GM18867 (cell line): Measurements from ENCODE around the gene BLZF1.
"Not testable (repeated sequence)": the region's sequence is repeated elsewhere in the genome, so short reads cannot be mapped to it uniquely, and the experiment has no call there.

Experiments used
- ATAC-seq: cut with Tn5 transposase; IDR thresholded peaks from one replicate; pipeline ENCODE4 v1.9.1; 2021; ENCODE audit warnings: mild to moderate bottlenecking, moderate library complexity; ENCODE audit not compliant: unreplicated experiment

Gene BLZF1, protein sequence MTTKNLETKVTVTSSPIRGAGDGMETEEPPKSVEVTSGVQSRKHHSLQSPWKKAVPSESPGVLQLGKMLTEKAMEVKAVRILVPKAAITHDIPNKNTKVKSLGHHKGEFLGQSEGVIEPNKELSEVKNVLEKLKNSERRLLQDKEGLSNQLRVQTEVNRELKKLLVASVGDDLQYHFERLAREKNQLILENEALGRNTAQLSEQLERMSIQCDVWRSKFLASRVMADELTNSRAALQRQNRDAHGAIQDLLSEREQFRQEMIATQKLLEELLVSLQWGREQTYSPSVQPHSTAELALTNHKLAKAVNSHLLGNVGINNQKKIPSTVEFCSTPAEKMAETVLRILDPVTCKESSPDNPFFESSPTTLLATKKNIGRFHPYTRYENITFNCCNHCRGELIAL

DNA sequence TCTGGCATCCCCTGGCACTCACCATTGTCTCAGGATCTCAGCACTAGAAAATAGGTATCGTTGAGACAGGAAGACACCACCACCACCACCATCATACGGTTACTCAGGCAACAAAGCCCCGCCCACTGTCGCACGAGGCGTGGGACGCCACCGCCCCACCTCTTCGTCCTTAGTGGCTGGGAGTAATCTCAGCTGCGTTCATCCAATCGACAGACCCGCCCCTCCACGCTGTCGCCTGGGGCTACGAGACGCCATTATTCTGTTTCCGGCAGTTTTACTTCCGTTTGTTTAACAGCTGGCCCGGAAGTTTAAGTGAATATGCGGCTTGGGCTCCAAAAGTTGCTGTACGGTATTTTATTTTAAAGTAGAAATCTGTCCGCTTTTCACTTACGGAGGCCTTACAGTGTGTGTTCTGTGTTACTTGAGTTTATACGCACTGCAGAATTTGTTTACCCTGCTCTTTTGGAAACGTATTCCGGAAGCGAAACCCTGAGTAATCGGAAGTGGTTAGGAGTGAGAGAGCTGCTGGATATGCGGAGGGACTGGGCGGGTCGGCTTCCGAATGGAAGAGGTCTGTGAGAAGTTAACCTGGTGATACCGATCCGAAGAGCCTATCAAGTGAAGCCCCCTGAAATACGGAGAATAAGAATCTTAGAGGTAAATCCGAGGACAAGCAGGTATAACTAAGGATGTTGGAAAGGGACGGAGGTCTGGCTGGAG lies at the start of gene BLZF1, which contains the start of gene NME7:
Gene BLZF1 (plus strand): TSS at position 510 of the 720 bp plus-strand sequence. CDS start 1,328 bp downstream, outside the sequence.
Gene NME7 (minus strand): TSS at position 112 of the 720 bp plus-strand sequence. CDS start 87 bp downstream, at position 25.
- peak; percentile 97 for ATAC-seq

DNA sequence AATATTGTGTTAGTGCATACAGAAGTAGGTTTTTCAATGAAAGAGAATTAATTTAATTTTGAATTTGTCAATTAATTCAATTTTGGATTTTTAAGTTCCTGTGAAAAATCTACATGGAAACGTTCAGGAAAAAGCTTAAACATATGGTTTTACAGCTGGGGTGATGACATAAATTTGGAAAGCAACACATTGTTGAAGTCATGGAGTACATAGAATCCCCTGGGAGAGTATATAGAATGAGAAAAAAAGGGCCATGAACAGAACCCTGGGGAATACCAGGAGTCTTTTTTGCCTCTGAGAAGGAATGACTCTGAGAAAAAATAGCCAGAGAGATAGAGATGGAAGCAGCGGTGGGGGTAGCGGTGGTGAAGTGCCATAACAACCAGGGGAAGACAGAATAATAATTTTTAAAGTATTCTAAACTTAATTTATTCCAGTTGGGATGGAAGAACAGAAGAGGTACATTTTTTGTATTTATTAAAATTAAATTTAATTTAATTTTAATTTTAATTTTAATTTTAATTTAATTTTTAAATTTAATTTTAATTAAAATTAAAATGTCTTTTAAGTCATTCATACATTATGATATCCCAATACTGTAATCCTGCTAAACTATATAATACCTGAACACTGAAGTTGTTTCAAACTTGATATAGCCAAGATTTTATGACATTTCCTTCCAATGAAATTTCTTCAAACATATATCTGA lies 49.3 kb upstream of the BLZF1 start:
- no peak for ATAC-seq

DNA sequence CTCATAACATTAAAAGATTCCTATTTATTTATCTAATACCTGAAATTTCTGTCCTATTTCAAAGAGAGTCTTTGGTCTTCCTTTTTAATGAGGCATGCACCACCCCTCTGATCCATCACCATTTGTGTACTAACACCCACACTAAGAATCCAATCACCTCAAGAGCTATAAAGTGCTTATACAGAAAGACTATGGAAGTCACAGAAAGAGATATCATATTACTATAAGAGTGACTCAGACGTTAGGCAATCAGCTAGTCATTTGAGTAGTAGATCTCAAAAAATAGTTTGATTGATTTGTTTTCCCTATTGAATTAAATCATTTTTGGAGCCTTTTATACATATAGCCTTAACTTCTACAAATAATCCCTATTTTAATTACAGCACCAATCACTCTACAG lies 46.5 kb upstream of the BLZF1 start:
- ATAC-seq, result no peak

DNA sequence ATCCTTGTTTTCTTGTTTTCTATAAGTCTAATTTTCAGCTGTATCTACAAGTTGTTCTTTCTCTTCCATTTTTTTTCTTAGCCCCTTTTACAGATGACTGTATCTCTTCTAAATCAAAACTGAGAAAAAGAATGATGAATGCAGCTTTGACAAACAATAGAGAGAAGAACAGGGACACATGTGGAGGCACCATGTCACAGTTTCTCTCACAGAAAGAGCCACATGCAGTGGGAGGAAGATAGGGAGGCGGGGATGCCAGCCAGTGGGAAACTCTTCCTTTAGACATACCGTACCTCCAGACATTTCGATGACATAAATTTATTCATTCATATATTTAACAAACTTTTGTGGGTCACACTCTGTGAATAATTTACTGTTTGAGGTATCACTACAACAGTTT lies 45.9 kb upstream of the BLZF1 start:
- no peak for ATAC-seq

DNA sequence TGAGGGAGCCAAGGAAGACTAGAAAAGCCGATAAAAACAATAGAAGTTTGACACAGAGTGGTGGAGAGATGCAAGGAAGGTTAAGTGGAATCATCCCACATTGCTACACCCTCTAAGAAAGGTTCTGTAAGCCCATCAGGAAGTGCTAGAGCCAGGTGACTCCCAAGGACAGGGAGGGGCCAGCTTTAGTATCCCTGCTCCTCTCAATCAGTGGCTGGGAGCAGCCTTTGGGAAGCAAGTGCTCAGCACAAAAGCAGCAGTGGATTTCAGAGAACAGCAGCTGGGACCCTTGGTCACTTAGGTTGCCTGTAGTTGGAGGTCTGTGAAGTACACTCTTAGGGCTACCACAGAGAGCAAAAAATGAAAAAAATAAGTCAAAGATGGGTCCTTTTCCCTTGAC lies 42.9 kb upstream of the BLZF1 start:
- no peak for ATAC-seq

DNA sequence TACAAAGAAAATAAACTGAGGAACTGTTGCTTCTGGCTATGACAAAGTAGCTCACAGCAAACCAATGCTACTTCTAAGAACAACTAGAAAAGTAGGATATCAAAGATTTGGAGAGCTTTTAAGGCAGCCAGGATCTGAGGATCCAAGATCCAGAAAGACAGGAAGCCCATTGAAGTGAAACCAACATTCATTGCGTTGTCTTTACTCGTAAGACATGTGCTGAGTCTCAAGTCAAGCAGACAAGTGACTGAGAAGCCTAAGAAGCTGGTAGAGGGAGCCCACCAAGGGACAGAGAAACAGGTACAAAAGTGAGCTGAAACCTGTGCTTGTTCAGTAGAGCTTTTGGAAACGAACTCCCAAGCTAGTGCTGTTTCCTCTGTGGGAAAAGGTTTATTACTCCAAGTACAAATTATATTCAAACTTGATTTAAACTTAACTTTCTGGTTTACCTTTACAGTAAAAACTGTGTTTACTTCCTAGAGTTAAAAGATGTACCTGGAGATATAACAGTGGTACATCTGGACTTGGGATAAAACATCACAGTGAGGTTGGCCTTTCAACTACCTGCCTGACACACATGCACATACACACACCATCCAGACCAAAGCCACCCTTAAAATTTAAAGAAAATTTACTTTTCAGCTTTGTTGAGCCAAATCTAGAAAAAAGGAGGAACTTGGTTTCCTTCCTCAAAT lies 41.6 kb upstream of the BLZF1 start:
- ATAC-seq, result peak; percentile 5

DNA sequence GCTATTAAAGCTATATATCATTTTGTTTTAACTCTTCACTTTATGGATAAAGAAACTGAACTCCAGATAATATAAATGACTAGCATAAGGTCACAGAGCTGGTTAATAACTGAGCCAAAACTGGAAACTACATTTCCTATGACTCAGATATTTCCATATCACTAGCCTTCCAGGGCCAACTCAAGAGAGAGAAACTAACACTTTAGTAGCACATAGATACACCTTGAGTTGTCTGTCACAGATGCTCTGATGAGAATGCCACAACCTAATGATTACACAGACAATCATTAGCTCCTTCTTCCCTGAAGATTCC lies 41.1 kb upstream of the BLZF1 start:
- peak; percentile 96 for ATAC-seq

DNA sequence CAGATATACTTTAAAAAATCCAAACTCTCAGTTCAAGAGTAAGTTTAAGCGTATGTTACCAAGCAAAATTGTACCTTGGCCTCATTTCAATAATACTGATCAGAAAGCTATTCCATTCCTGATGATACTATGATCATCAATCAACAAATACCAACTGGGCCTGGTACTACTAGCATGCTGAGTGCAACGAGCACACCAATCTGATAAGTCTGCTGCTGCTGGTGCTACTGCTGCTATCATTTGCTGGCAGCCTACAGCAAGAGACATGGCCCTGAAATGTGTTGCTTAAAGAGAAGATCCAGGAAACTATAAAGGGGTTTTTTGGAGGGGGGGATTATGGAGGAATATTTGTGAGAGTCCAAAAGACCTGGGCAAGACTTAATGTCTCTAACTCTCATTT lies 40.1 kb upstream of the BLZF1 start:
- ATAC-seq, result no peak

DNA sequence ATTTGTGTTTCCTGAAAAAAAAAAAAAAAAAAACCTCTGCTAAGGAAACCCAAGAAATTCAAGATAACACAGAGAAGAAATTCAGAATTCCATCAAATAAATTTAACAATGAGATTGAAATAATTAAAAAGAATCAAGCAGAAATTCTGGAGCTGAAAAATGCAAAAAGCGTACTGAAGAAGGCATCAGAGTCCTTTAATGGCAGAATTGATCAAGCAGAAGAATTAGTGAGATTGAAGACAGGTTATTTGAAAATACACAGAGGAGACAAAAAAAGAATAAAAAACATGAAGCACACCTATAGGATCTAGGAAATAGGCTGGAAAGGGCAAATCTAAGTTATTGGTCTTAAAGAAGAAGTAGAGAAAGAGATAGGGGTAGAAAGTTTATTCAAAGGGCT lies 38.6 kb upstream of the BLZF1 start:
- ATAC-seq, result no peak

DNA sequence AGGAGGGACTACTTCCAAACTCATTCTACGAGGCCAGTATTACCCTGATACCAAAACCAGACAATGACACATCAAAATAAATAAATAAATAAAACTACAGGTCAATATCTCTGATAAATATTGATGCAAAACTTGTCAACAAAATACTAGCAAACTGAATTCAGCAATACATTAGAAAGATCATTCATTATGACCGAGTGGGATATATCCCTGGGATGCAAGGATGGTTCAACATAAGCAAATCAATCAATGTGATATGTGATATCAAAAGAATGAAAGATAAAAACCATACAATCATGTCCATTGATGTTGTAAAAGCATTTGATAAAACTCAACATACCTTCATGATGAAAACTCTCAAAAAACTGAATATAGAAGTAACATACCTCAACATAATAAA lies 37.1 kb upstream of the BLZF1 start:
- ATAC-seq, result no peak

DNA sequence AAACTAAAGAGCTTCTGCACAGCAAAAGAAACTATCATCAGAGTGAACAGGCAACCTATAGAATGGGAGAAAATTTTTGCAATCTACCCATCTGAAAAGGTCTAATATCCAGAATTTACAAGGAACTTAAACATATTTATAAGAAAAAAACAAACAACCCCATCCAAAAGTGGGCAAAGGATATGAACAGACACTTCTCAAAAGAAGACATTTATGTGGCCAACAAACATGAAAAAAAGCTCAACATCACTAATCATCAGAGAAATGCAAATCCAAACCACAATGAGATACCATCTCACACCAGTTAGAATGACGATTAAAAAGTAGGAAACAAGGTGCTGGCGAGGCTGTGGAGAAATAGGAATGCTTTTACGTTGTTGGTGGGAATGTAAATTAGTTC lies 33.3 kb upstream of the BLZF1 start:
- ATAC-seq, result not testable (repeated sequence)

DNA sequence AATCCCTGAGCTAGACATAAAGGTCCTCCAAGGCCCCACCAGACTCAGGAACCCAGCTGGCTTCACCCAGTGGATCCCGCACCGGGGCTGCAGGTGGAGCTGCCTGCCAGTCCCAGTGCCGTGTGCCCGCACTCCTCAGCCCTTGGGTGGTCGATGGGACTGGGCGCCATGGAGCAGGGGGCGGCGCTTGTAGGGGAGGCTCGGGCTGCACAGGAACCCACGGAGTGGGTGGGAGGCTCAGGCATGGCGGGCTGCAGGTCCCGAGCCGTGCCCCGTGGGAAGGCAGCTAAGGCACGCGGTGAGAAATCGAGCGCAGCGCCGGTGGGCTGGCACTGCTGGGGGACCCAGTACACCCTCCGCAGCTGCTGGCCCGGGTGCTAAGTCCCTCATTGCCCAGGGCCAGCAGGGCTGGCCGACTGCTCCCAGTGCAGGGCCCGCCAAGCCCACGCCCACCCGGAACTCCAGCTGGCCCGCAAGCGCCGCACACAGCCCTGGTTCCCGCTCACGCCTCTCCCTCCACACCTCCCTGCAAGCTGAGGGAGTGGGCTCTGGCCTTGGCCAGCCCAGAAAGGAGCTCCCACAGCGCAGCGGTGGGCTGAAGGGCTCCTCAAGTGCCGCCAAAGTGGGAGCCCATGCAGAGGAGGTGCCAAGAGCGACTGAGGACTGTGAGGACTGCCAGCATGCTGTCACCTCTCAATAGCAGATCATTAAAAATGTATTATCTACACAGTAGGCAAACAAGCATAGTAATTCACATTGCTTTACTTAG lies 30.9 kb upstream of the BLZF1 start:
- not testable (repeated sequence) for ATAC-seq

DNA sequence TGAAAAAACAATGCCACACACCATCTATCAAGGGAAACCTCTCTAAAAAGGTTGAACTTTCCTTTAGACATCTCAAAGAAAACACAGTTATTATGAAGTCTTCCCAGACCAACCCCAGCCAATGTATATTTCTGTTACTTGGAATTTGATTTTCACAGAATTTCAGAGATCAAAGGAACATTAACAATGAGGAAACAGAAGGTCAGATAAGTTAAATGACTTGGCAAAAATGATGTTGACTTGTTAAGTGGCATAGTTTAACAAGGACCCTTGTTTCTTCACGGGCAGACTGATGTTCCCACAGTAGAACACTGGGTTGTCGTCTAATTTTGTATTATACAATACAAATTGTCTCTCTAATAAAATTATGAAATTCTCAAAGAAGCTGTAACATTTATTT lies 29.4 kb upstream of the BLZF1 start:
- ATAC-seq, result no peak

DNA sequence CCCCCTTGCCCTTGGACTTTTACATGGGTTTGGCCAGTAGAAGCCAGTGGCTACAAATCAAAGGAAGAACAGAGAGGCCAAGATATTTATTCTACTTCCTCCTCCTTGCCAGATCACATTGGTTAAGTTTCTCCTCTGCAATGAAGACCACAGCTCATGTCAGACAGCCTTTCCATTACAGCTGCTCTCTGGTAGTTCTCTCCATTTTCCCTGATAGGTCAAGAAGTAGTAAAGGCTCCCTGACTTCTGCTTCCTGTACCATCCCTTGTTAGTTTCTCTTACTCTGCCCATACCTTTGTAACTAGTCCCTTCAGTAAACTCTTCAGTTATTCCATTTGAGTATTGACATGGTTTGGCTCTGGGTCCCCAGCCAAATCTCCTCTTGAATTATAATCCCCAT lies 28.2 kb upstream of the BLZF1 start:
- no peak for ATAC-seq

DNA sequence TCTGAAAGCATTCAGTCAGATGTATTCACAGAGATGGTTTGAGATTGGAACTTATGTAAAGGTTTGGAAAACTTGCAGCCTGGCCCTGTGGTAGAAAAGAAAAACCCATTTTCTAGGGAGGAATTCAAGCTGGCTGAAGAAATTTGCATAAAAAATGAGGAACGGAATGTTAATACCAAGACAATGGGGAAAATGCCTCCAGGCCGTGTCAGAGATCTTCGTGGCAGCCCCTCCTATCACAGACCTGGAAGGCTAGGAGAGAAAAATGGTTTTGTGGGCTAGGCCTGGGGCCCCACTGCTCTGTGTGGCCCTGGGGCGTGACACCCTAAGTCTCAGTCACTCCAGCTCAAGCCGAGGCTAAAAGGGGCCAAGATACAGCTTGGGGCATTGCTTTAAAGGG lies 27.1 kb upstream of the BLZF1 start:
- no peak for ATAC-seq

DNA sequence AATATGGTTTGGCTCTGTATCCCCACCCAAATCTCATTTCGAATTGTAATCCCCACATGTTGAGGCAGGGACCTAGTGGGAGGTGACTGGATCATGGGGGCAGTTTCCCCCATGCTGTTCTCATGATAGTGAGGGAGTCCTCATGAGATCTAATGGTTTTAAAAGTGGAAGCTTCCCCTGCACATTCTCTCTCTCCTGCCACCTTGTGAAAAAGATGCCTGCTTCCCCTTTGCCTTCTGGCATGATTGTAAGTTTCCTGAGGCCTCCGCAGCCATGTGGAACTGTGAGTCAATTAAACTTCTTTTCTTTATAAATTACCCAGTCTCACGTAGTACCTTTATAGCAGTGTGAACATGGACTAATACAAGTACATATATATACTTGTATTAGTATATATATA lies 25.9 kb upstream of the BLZF1 start:
- ATAC-seq, result not testable (repeated sequence)

DNA sequence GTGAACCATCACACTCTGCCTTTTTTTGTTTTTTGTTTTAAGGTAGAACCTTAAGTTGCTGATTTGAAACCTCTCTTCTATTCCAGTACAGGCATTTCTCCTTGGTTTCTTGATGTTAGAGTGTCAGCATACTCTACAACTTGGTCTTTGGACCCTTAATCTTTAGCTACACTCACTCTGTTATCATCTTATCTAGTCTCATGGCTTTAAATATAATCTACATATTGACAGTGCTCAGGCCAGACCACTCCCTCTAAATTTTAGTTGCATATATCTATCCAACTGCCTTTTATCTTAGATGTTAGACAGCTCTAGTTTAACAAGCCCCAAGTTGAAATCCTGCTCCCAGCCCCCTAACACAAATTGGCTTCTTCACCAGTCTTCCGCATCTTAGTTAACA lies 22.5 kb upstream of the BLZF1 start:
- ATAC-seq, result no peak

DNA sequence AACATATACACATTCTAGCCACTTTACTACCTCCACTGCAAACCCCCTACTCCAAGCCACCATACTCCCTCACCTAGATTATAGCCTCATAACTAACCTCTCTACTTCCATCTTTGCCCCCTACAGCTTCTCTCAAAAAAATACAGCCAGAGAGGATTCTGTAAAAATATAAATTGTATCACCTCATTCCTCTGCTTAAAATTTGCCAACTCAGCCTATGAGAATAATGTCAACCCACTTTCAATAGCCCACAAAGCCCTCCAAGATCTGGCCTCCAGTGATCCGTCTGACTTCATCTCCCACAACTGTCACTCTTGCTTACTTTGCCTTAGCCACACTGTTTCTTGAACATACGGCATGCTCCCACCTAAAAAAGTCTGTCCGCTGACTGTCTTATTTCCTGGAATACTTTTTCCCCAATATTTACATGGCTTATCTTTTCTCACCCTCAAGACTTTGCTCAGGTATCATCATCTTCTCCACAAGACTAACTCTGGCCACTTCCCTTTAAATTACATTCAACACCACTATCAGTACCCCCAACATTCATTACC lies 21.9 kb upstream of the BLZF1 start:
- ATAC-seq, result no peak

DNA sequence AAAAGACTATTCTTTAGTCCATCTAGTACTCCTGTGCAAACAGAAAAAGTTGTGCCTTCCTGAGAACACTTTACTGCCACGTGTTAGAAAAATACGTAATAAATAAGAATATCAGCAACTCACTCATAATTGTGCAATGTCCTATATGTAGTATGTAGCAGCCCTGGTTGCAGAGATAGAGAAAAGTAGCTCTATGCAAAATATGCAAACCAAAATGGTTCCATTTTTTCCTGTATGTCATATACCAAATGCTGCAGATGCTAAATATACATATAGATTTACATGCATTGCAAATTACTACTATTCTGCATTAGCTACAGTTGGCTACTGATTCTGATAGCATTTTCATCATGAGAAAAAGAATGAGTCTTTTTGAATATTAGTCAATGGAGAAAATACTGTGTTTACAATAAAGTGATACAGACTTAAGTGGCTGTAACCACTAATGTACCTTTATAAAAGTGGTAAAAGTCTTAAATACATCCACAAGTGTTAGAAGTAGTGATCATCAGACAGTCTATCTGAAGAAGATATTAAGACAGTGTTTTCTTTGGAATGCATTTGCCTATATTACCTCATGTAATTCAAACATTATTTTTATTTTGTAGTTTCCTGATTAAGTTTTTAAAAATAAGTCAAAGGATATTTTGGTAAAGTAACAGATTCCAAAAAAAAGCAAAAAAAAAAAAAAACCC lies 20.2 kb upstream of the BLZF1 start:
- ATAC-seq, result no peak
